Stimulated activated CD4-positive, alpha-beta T cell treated with anti-CD3 and anti-CD28 coated beads, Interleukin-4, amount 100 ng/mL, for 48 hours (primary cell): Measurements from ENCODE around the gene MAGI1.

Experiments used
- DNase-seq, 2 donors: peaks; one replicate each; pipeline ENCODE4 v3.0.0-alpha.2; 2020; ENCODE audit warnings: low read depth in 2 of 2

MAGI1 gene

DNA sequence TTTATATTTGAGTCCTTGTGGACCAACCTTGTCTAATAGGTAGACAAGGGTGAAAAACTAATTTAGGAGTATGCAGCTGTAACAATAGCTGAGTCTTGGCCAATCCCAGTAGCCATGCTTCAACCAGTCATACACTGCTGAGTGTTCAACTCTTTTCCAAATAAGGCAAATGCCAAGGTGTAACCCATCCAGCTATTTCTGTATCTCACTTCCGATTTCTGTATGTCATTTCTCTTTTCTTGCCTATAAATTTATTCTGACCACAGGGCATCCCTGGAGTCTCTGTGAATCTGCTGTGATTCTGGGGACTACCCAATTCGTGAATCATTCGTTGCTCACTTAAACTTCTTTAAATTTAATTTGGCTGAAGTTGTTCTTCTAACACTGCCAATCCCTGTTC, 93.2 kb downstream of the MAGI1 start:
- no peak for DNase-seq

DNA sequence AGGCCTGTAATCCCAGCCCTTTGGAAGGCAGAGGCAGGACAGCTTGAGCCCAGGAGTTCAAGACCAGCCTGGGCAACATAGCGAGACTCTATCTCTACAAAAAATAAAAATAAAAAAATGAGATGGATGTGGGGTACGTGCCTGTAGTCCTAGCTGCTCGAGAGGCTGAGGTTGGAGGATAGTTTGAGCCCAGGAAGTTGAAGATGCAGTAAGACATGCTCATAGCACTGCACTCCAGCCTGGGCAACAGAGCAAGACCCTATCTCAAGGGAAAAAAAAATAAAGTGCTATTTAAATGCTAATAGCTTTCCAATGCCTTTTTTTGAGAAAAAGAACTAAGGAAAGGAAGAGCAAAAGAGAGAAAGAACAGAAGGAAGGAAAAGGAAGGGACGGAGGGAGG, 94.5 kb downstream of the MAGI1 start:
- DNase-seq: no peak

DNA sequence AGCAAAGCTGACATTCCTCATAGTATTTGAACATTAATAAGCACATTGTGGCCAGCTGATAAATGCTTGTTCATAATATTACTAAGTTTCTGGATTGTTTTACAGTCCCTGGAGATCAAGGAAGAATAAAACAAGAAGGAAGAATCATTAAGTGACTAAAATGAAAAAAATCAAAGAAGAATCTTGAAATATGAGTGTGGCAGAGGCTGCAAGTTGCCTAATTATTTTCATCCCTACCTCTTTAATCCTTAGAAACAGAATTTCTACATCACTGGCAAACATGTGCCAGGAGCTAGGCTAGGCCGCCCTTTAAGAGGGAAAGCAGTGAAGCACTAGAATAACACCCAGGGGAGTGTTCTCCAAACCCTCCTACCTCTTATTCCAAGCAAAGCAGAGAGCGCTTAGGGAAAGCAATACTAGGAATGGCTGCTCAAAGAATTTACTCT, 98.9 kb downstream of the MAGI1 start:
- no peak for DNase-seq

DNA sequence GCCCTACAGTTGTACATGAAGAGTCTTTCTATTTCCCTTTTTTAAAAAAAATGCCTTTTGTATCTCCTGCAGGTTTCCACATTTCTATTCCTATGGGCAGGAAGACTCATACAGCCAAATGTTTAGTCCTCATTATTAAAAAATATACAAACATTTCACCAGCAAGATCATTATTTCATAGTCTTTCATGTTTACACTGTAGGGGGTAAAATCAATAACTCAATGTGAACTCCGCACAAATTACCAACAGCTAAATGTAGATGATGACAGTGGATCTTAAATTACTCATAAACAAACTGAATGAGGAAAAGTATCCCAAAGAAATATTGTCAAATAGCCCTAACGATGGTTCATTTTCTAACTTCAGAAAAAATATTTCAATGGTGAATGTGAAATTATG, 99.5 kb downstream of the MAGI1 start:
- DNase-seq: no peak

DNA sequence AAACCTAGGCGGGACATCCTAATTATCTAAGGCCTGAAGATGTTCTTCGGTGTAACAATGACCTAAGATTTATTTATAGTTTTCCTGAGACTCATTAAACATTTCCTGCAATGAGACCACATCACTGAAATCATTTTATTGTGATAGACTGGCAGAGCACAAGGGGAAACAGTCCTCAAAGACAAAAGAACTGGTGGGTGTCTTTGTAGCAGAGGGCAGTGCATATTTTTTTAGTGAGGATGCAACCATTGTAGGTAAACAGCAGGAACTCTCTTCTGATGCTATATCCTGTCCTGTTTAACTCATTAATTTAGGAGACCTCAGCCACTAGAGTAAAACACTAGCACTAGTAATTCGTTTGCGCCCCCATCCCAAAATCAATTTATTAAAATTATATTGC, 100.0 kb downstream of the MAGI1 start:
- DNase-seq: no peak

DNA sequence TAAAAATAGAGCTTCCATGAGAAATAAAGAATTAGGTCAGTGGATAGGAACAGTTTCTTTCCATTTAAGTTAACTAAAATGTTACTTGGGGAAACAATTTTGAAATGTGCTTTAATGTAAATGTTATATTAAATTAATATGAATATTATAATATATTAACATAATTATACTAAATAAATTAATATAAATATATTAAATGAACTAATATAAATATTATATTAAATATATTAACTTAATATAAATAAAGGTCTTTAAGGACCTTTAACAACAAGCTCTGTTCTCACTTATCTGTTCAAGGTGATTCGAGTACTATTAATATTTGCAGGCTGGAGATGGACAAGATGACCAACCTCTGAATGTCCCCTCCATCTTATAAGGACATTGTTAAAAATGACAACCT, 100.6 kb downstream of the MAGI1 start:
- no peak for DNase-seq

DNA sequence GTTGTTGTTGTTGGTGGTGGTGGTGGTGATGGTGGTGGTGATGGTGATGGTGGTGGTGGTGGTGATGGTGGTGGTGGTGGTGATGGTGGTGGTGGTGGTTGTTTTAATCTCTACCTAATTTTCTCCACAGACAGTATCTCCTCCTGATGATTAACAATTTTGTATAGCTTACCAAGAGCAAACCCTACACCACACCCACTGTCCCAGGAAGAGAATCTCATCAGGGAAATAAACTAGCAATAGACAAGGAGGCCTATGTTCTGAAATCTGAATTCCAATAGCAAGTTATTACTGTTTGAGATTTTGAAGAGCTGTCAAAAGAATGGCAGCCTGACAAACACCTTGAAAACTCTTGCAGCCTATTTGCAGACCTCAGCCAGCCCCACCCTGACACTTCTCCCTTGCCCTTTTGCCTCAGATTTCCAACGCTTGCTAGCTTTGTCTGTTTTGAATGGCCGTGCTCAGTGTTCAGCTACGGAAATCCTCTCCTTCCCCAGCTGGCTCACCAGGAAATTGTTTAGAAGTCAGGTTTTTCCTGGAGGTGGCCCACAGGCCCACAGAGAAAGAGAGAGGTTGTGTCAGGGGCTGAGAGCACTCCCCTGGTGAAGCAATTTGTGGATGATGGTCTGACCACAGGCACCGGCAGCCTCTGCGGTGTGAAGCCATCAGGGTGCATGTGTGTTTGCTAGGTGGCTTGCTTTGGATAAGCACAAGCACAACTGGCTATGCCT, 101.6 kb downstream of the MAGI1 start:
- no peak for DNase-seq

DNA sequence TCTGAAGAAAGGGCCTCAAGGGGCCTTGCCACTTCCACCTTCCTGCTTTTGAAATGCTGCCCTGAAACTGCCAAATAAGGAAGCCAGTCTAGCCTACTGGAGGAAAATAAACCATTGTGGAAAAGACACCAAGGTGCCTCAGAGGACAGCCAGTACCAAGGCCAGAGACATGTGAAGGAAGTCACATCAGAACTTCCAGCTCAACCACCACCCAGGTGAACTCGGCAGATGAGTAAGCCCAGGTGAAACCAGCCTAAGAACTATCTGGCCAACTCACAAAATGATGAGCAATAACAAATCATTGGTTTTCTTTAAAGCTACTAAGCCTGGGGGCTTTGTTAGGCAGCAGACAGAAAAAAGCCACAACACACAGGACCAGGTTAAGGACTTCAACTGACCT, 103.0 kb downstream of the MAGI1 start:
- DNase-seq: no peak

DNA sequence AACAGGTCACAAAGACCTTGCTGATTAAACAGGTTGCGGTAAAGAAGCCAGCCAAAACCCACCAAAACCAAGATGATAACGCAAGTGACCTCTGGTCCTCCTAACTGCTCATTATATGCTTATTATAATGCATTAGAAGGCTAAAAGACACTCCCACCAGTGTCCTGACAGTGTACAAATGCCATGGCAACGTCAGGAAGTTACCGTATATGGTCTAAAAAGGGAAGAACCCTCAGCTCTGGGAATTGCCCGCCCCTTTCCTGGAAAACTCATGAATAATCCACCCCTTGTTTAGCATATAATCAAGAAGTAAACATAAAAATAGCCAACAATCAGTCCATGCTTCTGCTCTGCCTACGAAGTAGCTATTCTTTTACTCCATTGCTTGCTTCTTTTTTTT, 108.1 kb downstream of the MAGI1 start:
- DNase-seq: no peak

DNA sequence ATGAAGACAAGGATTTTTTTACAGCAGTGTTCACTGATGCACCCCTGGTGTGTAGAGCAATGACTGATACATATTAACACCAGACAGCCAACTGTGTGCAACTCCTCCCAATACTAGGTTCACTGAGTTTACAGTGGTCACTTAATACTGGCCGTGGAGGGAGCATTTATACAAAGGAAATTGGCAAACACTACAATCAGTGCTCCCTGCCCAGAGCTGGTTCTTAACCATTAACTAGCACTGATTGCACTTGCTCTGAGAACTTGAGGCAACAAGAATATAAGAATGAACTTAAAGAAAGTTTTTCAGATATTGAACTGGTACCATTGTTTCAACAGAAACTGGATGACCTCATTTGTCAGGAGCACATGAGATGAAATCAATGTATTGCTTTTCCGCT, 110.6 kb downstream of the MAGI1 start:
- no peak for DNase-seq

DNA sequence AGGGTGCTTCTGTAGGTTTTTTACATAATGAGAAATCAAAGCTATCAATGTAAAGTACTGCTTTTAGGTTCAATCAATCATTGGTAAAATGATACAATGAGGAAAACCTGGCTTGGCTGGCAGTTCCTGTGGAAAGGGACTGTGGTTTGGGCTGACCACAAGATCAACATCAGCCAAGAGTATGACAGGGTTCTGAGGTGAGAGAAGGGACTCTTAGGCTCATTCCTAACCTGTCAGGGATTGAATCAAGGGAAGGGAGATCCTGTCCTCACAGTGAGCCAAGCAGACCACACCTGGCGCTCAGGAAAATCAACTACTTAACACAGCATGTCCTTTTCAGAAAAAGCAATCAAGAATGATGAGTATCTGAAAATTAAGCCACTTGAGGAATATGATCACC, 111.1 kb downstream of the MAGI1 start:
- DNase-seq: no peak

DNA sequence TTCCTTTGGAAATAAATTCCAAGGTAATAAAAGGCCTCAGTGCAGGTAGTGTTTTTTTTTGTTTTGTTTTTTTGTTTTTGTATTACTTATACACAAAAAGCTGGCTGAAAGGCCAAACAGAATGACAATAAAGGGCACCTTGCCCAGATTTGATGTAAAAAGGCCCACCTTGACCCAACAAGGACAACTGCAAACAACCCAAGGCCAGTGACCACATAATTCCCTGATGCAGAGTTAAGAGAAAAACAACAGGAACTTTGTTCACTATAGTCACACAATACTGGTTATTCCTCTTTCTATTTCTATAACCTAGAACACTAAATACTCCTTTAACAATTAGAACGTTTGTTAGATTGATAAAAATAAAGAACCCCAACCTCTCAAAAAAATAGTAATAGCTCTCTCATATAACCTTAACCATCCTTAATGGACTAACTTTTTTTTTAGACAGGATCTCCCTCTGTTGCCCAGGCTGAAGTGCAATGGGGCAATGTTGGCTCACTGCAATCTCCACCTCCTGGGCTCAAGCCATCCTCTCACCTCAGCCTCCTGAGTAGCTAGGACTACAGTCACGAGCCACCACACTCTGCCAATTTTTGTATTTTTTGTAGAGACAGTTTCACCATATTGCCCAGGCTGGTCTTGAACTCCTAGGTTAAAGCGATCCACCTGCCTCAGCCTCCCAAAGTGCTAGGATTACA, 113.3 kb downstream of the MAGI1 start:
- DNase-seq: no peak

DNA sequence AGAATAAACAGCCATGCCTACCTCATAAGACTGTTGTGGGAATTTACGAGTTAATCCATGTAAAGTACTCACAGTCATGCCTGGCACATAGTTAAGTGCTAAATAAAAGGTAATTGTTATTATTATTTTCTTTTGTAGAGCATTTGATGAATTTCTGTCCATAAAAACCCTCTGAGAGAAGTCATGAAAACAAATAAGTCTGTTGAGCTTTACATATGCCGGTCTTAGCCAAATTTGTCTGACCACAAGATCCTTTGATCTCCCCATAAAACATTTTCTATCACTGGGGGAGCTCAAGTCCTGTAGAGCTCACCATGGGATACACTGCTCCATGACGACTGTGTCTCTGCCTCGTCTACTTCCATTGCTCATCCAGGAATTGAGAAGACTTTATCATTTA, 114.0 kb downstream of the MAGI1 start:
- DNase-seq: no peak

DNA sequence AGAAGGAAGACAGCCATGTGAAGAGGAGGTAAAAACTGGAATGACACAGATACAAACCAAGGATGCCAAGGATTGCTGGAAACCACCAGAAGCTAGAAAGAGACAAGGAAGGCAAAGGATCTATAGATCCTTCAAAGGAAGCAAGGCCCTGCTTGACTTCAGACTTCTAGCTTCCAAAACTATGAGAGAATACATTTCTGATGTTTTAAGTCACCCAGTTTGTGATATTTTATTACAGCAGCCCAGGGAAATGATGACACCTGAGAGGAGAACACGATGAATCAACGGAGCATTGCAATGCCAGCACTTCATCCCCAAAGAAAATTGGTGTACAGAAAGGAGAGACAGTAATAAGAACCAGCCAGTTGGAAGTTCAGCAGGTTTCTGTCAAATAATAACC, 116.3 kb downstream of the MAGI1 start:
- no peak for DNase-seq

DNA sequence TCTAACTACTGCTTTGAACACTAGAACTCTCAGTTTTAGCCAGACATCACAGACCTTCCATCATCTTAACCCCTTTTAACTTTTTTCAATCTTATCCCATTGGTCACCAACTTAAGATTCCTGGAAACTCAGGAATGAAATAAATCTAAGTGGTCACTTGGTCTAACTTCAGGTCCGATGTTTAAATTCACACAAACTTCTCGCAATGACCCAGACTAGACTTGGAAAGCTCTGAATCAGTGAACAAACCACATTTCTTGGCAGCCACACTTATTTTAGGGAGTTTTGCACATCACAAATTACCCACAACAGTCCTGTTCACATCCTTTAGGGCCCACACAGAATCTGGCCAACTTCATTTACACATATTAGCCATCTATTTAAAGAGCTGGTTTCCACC, 118.9 kb downstream of the MAGI1 start:
- no peak for DNase-seq

DNA sequence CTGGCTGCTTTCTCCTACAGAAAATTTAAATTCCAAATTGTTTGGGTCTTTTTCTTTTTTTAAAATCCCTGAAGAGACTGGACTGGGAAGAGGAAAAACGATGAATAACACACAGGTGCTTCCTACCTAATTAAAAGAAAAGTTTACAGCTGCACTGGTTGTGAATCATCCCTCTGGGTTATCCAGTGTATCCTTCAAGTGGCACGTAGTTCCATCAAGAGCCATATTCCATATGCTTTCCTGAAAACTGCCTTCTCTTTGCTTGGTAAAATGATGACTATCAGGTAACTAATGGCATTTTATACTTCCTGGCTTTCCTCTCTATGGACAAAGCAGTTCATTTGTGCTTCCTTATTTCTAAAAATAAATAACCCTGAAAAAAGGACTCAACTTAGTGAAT, 123.2 kb downstream of the MAGI1 start:
- DNase-seq: no peak

DNA sequence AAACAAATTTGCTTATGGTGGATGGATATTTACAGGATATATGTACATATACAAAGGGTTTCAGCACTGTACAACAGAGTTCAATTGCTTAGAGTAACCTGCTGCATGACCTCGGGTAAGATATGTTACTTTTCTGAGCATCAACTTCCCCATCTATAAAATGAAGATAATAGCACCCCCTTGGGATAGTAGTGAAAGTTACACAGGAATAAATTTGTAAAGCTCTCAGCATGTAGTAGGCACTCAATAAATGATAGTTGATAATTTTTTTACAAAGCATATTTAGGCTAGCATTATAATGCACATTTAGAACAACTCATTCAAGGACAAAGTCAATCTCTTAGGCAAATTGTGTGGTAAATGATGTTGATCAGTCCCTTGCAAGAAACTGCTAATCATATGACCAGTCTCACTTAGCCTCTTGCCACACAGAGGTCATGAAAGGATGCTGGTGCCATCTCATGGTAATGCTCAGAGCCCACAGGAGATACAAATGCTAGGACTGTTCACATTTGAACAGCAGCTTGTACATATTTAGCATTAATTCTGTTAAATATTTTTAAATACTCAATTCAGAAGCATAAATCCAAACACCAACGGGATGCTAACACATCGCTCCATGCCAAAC, 123.9 kb downstream of the MAGI1 start:
- no peak for DNase-seq

DNA sequence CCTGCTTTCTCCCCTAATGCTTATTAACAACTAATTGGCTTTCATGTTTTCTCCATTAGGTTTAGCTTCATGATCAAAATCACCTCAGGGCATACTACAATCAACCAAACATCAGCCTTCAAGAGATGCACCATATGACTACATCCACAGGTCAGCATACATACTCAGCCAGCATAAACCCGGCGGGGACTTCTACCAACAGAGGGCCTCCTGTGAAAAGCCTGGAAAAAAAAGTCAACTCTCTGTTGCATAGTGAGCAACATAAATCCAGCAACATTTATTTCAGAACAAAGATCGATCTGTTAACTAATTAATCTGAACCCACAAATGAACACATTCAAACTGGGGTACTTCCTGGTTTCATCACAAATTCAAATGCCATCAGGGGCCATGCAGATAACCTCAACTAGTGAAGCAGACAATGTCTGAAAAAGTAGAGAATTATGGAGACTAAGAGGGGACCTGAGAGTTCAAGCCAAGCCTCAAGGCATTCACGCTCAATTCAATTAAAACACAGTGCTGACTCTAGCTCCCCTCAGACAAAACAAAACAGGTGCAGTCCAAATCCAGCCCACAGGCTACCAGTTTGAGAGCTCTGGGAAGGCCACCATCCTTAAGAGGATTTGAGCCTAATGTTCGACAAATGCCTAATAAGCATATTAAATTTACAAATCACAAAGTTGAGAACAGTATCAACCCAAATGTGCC, 124.5 kb downstream of the MAGI1 start:
- DNase-seq: no peak

DNA sequence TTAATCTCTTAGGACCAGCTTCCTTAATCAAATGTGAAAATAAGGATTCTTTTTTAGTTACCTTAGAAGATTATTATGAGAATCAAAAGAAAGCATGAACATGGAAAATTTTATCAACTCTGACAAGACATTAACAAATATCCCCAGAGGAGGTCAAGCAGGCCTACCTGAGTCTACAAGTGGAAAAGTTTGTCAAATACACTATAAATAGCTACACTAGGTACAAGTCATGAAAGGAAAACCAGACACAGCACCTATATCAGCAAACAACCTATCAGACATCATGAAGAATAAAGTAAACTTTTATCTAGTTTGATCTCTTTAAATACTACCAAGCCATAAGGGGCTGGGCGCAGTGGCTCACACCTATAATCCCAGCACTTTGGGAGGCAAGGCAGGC, 126.1 kb downstream of the MAGI1 start:
- no peak for DNase-seq

DNA sequence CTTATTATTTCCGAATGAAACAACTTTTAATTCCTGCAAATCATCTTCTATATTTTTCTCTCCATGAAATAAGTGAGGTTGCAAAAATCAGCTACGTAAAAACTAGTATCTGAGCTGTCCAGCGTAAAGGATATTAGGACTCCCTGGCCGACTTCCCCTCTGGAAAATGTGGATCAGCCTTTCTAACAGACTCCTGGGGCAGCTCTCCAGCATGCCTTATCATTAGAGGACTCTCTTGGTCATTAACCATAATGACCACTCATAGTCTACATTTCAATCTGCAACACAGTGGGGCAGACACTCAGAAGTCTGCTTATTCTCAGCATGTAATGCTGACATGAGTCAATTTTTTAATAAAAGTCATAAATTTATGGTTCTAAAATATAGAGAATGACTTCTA, 130.1 kb downstream of the MAGI1 start:
- no peak for DNase-seq

DNA sequence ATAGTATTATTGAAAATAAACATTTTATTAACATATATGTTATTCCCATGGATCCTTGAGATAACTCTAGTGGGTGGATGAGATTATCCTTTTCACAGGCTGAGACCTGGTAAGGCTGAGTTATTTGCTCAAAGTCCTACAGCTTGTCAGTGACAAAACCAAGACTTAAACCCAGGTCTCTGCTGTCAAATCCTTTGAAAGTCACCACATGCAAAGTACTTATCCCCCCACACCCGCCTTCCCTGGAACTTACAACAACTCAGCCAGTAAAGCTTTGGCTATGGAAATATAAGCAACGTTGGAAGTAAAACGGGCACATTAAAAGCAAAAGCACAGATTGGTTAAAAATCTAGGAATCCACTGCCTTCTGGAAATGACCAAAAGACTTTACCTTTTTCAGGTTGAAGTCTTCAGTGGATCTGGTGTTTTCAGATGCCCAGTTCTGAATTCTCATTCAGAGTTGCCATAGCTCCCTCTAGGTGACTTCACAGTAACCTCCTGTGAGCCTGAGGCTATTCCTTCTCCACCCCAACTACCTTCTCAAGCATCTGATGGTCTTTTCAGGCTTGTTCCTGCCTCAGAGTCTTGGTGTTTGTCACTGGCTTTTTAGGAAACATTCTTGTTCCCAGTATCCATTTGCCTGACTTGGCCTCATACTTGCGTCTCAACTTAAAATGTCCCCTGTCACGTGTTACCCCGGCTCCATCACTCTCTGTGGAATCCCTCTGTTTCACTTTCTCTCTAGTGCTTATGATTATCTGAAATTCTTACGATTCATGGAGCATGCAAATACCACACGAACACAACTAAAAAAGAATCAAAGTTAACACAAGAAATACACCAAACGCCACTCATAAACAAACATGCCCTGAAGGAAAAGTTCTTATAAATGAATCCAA, 131.2 kb downstream of the MAGI1 start:
- no peak for DNase-seq

DNA sequence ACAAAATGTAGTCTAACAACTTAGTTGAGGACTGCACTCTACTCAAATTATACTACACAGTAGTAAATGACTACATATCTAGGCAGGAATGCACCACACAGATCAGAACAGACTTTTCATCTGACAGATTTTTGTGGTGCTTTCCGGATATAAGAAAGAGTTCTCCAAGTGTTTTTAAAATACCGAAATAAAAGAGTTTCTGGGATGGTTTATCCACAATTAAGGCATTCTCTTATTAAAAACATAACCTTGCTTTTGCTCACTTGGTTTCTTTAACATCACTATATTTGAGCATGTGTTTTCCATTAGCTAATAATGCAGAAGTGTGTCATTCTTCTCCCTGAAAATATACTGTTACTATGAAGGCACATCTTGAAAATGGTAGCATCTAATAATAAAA, 132.9 kb downstream of the MAGI1 start:
- no peak for DNase-seq
